ENCODE results near the gene GPS1. TPM values are rescaled to one million over a fixed set of nuclear protein-coding genes. Genes with fewer than 3 reads are reported as not detected.

Gene GPS1
- total RNA-seq, 6 experiments from 2014 or later = 127 to 144 (median 141) TPM

GRCh38 chr17:82064433-82065192 is 12.9 kb downstream of the GPS1 start:
- Mint-ChIP-seq H3K36me3 (ENCODE audit: low read depth) (peaks cover 4% of the 10 kb centered on the region; the same call in 1 of the 2 replicates), H3K9me3 (no peaks in the 10 kb centered on the region), H3K27ac (0 out of 2 replicates have a peak overlapping the region, but pooled peaks have one; percentile 7), H3K4me1 (ENCODE audit: low read depth) (no peaks in the 10 kb centered on the region), H3K4me3 (peak overlapping the region; percentile 76), H3K27me3 (ENCODE audit: insufficient read depth) (peaks cover 8% of the 10 kb centered on the region; the same call in 1 of the 2 replicates)
- no peak for TF ChIP-seq CTCF (IDR thresholded peaks at IDR 0.05)
- DNase-seq = no peak

- Mint-ChIP-seq H3K4me3 (peak overlapping the region; percentile 76), H3K9me3 (no peaks in the 10 kb centered on the region), H3K4me1 (ENCODE audit: low read depth) (no peaks in the 10 kb centered on the region), H3K27ac (no peak overlapping the region), H3K27me3 (ENCODE audit: insufficient read depth) (peaks cover 5% of the 10 kb centered on the region; the same call in 1 of the 2 replicates), H3K36me3 (ENCODE audit: low read depth) (peaks cover 1% of the 10 kb centered on the region; the same call in 1 of the 2 replicates)
- no peak for DNase-seq
- no peak for TF ChIP-seq CTCF (IDR thresholded peaks at IDR 0.05)
Measured at GRCh38 chr17:82065193-82065637, 13.5 kb downstream of the GPS1 start.

- no peaks in the 10 kb centered on the region for H3K4me1 Mint-ChIP-seq (ENCODE audit: low read depth)
- H3K9me3 Mint-ChIP-seq = no peaks in the 10 kb centered on the region
- peak within 1 kb of the TSS; percentile 56 for H3K27ac Mint-ChIP-seq
- no peak for TF ChIP-seq CTCF (IDR thresholded peaks at IDR 0.05)
- peak within 1 kb of the TSS; percentile 76 for H3K4me3 Mint-ChIP-seq
- no peak for DNase-seq
- H3K27me3 Mint-ChIP-seq (ENCODE audit: insufficient read depth) = peaks cover 4% of the 10 kb centered on the region; the same call in 1 of the 2 replicates
- H3K36me3 Mint-ChIP-seq (ENCODE audit: low read depth) = no peaks in the 10 kb centered on the region
Measured at GRCh38 chr17:82065638-82066303, 14.1 kb downstream of the GPS1 start, which contains the start of gene DUS1L. Gene DUS1L, minus strand, starts transcription at chr17:82065804. Its CDS starts 745 bp downstream, at chr17:82065059.

- H3K27ac Mint-ChIP-seq = no peak overlapping the region
- H3K4me3 Mint-ChIP-seq = no peak overlapping the region
- no peak for TF ChIP-seq CTCF (IDR thresholded peaks at IDR 0.05)
Measured at GRCh38 chr17:82070611-82071010, 18.9 kb downstream of the GPS1 start.

GRCh38 chr17:82072827-82073226 is 21.1 kb downstream of the GPS1 start:
- peaks cover 15% of the 10 kb centered on the region for H3K27me3 Mint-ChIP-seq (ENCODE audit: insufficient read depth)
- H3K36me3 Mint-ChIP-seq (ENCODE audit: low read depth) = no peaks in the 10 kb centered on the region
- H3K9me3 Mint-ChIP-seq = no peaks in the 10 kb centered on the region
- no peak overlapping the region for H3K27ac Mint-ChIP-seq
- no peak for DNase-seq
- H3K4me3 Mint-ChIP-seq = no peak overlapping the region
- H3K4me1 Mint-ChIP-seq (ENCODE audit: low read depth) = no peaks in the 10 kb centered on the region
- no peak for TF ChIP-seq CTCF (IDR thresholded peaks at IDR 0.05)

More at GRCh38 chr17:82070611-82071010, 18.9 kb downstream of the GPS1 start:
- Mint-ChIP-seq H3K4me1 (ENCODE audit: low read depth) (no peaks in the 10 kb centered on the region), H3K36me3 (ENCODE audit: low read depth) (no peaks in the 10 kb centered on the region), H3K9me3 (no peaks in the 10 kb centered on the region), H3K27me3 (ENCODE audit: insufficient read depth) (peaks cover 8% of the 10 kb centered on the region)
- DNase-seq = no peak

Measured in HFFc6 (cell line).